IMR-90 (cell line): ENCODE measurements around the gene WDFY1. TPM values are rescaled to one million over a fixed set of nuclear protein-coding genes. Genes with fewer than 3 reads are reported as not detected.

ENCODE experiments used
- ATAC-seq: fragments of 200-7000 bp; cut with Tn5 transposase; 2 replicates; pipeline ENCODE4 v1.9.1; 2020; ENCODE audit warnings: low read depth, mild to moderate bottlenecking, moderate library complexity
- BruUV-seq: library from RNA; stranded (reverse); fragments of 400-500 nt; replicated peaks from 2 replicates; lab custom pipeline; 2021; lab: Mats Ljungman, UMichigan
- CTCF ChIA-PET: fragments of 300-600 bp; formaldehyde crosslinking; extraction: SDS; loops from one replicate; lab custom pipeline; 2021; ENCODE audit warnings: antibody characterized with exemption; lab: Yijun Ruan, JAX
- POLR2A ChIA-PET: fragments of 300-600 bp; sonication (Branson Sonifier 250); formaldehyde crosslinking; loops from one replicate; lab custom pipeline; 2022; ENCODE audit warnings: antibody characterized with exemption; ENCODE audit not compliant: unreplicated experiment; lab: Charles Lee
- DNase-seq: peaks from one replicate; pipeline ENCODE4 v3.0.0; 2013
- H2AFZ ChIP-seq: replicated peaks from 2 replicates; pipeline ENCODE3; 2013; ENCODE audit warnings: low read length, mild to moderate bottlenecking; ENCODE audit not compliant: poor library complexity
- H2AK5ac ChIP-seq: 2 replicates; pipeline ENCODE4 v1.6.1; 2013; ENCODE audit warnings: low read depth, low read length, inconsistent platforms
- H2AK9ac ChIP-seq: replicated peaks from 2 replicates; pipeline ENCODE3; 2013; ENCODE audit warnings: mild to moderate bottlenecking, low read depth, low read length, moderate library complexity; ENCODE audit not compliant: poor library complexity
- H2BK120ac ChIP-seq: 2 replicates; pipeline ENCODE4 v1.6.1; 2013; ENCODE audit warnings: low read depth, low read length, inconsistent platforms
- H2BK15ac ChIP-seq: 3 replicates; pipeline ENCODE4 v1.6.1; 2013; ENCODE audit warnings: low read depth, low read length, inconsistent platforms
- H2BK20ac ChIP-seq: 2 replicates; pipeline ENCODE4 v1.6.1; 2013; ENCODE audit warnings: low read depth, mild to moderate bottlenecking, inconsistent platforms, low read length, moderate library complexity
- H2BK5ac ChIP-seq: 2 replicates; pipeline ENCODE4 v1.6.1; 2013; ENCODE audit warnings: mild to moderate bottlenecking, low read depth, low read length, inconsistent platforms; ENCODE audit not compliant: poor library complexity, severe bottlenecking
- H3K14ac ChIP-seq: replicated peaks from 2 replicates; pipeline ENCODE4 v1.6.1; 2013; ENCODE audit warnings: low read depth, low read length, inconsistent platforms
- H3K18ac ChIP-seq: 2 replicates; pipeline ENCODE4 v1.6.1; 2013; ENCODE audit warnings: low read depth, low read length, control low read depth
- H3K23ac ChIP-seq: 2 replicates; pipeline ENCODE4 v1.6.1; 2013; ENCODE audit warnings: low read depth, low read length, inconsistent platforms
- H3K27ac ChIP-seq: 2 replicates; pipeline ENCODE4 v1.5.1; 2013; ENCODE audit warnings: mild to moderate bottlenecking, control low read depth, low read length; ENCODE audit not compliant: insufficient read depth
- H3K27me3 ChIP-seq: 2 replicates; pipeline ENCODE4 v1.6.1; 2013; ENCODE audit warnings: low read length; ENCODE audit not compliant: control insufficient read depth, insufficient read depth
- H3K36me3 ChIP-seq: 2 replicates; pipeline ENCODE4 v1.6.1; 2013; ENCODE audit warnings: low read length, mixed read lengths; ENCODE audit not compliant: control insufficient read depth, insufficient read depth
- H3K4ac ChIP-seq: 2 replicates; pipeline ENCODE4 v1.6.1; 2013; ENCODE audit warnings: low read depth, low read length, inconsistent platforms
- H3K4me1 ChIP-seq: 2 replicates; pipeline ENCODE4 v1.6.1; 2013; ENCODE audit warnings: low read length, mixed read lengths; ENCODE audit not compliant: control insufficient read depth, insufficient read depth
- H3K4me2 ChIP-seq: 2 replicates; pipeline ENCODE4 v1.6.1; 2013; ENCODE audit warnings: low read depth, mild to moderate bottlenecking, control low read depth, low read length, moderate library complexity
- H3K4me3 ChIP-seq: 2 replicates; pipeline ENCODE4 v1.5.1; 2013; ENCODE audit warnings: low read depth, mild to moderate bottlenecking, control low read depth, low read length, moderate library complexity; ENCODE audit not compliant: insufficient read depth
- H3K56ac ChIP-seq: 2 replicates; pipeline ENCODE4 v1.6.1; 2013; ENCODE audit warnings: low read length, inconsistent platforms; ENCODE audit not compliant: insufficient read depth; ENCODE audit errors: extremely low read depth
- H3K79me1 ChIP-seq, 2 experiments: 2 replicates each; pipeline ENCODE4 v1.6.1; 2013; ENCODE audit warnings: low read length in 2 of 2, inconsistent platforms in 1 of 2, low read depth in 1 of 2
- H3K9ac ChIP-seq: 2 replicates; pipeline ENCODE4 v1.6.1; 2013; ENCODE audit warnings: low read depth, low read length, control low read depth
- H3K9me1 ChIP-seq: 2 replicates; pipeline ENCODE4 v1.6.1; 2013; ENCODE audit warnings: low read length, inconsistent platforms; ENCODE audit not compliant: insufficient read depth
- H3K9me3 ChIP-seq: 2 replicates; pipeline ENCODE4 v1.6.1; 2013; ENCODE audit warnings: low read length; ENCODE audit not compliant: control insufficient read depth, insufficient read depth
- H4K20me1 ChIP-seq: 2 replicates; pipeline ENCODE4 v1.6.1; 2013; ENCODE audit warnings: low read length, inconsistent platforms; ENCODE audit not compliant: insufficient read depth
- H4K5ac ChIP-seq: 2 replicates; pipeline ENCODE4 v1.6.1; 2013; ENCODE audit warnings: mild to moderate bottlenecking, low read depth, low read length, control low read depth
- H4K8ac ChIP-seq, 2 experiments: 2 replicates each; pipeline ENCODE4 v1.6.1; 2013; ENCODE audit warnings: low read depth in 2 of 2, low read length in 2 of 2, control low read depth in 1 of 2, inconsistent platforms in 1 of 2
- H4K91ac ChIP-seq: 2 replicates; pipeline ENCODE4 v1.6.1; 2013; ENCODE audit warnings: low read depth, low read length, inconsistent platforms; ENCODE audit not compliant: insufficient read depth
- FOS ChIP-seq: fragments of 150-350 bp; IDR thresholded peaks from 2 replicates; pipeline ENCODE4 v1.6.1; 2016; ENCODE audit warnings: low read depth, low read length
- RCOR1 ChIP-seq: IDR thresholded peaks from 2 replicates; pipeline ENCODE4 v1.6.1; 2012; ENCODE audit warnings: mild to moderate bottlenecking, low read length, improper control_type of control experiment; ENCODE audit not compliant: insufficient replicate concordance
- WGBS, 2 experiments: methylation state at CpG; one replicate each; pipeline versions ENCODE4 v1.1.5 to v1.1.7; 2013; ENCODE audit warnings: missing lambda C conversion rate in 2 of 2; ENCODE audit not compliant: insufficient read length in 1 of 2; ENCODE audit errors: extremely low coverage in 2 of 2; 5-methylcytosine and 5-hydroxymethylcytosine counted together
- dilution Hi-C: fragments of 300-500 bp; cut with HindIII; formaldehyde crosslinking; loops from one replicate; pipeline ENCODE4 v1.14.3; 2018; ENCODE audit warnings: low sequenced_read_pairs; ENCODE audit not compliant: unreplicated experiment
- in situ Hi-C: fragments of 300-500 bp; cut with MboI; formaldehyde crosslinking; loops from 3 replicates; pipeline ENCODE4 v1.14.3; 2019; ENCODE audit warnings: low sequenced_read_pairs, inconsistent platforms, mixed read lengths
- intact Hi-C: fragments of 100-400 bp; cut with micrococcal nuclease; formaldehyde crosslinking; loops from 2 replicates; pipeline ENCODE4 v1.10.0; 2022
- polyA plus RNA-seq, 3 experiments: library from polyadenylated mRNA; depleted of rRNA; stranded (reverse); fragments of >200 nt; gene quantifications; 2 replicates each; pipeline ENCODE4 v1.2.3, GENCODE V29; 2012; ENCODE audit warnings: low replicate concordance in 1 of 3
- total RNA-seq: library from RNA; depleted of rRNA; stranded (reverse); fragments of >200 nt; gene quantifications from 2 replicates; pipeline ENCODE4 v1.2.3, GENCODE V29; 2012

WDFY1 gene
- total and polyA plus RNA-seq, 2 of the 4 experiments (the other 2 are of a cell fraction): 35.6 to 93.6 TPM

DNA sequence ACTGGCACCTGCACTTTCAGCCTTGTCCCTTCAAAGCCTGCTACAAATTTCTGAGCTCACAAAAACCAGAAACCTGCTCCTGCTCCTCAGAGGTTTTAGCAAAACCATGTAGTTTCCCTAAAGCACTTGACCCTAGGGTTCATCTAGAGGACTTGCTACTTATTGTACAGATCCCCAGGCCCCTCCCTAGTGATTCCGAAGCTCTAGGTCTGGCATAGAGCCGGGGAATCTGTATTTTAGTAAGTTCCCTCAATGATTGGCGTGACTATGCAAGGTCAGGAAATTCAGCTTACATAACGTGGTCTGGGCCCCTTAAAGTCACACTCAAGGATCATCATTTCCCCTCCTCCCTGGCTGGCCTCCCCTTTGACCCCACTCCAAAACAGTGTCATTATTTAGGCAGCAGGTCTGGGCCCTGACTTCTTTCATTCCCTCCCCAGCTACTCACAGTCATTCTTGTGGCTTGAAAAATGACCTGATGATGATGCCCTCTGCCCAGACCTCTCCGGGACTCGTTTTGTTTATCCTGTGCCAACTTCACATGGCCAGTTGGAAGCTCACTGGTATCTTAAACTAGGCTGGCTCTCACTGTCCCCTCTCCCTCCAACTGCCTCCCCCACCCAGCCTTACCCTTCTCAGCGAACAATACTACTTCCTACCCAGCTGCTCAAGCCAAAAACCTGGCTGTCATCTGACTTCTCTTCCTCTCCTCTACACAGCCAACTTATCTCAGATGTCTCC lies 36.0 kb downstream of the WDFY1 start:
- intact Hi-C loops: no loop called here
- H3K27ac ChIP-seq: no peak overlapping the region
- H2AK5ac ChIP-seq: no peak overlapping the region

More for the DNA sequence above, 36.0 kb downstream of the WDFY1 start:
- Histone ChIP-seq H3K4me1 (peaks cover 7% of the 10 kb centered on the region; the same call in 1 of the 2 replicates), H4K8ac (no peak overlapping the region), H3K9me3 (no peaks in the 10 kb centered on the region), H3K36me3 (peaks cover 17% of the 10 kb centered on the region), H3K23ac (no peak overlapping the region), H3K18ac (no peak overlapping the region), H4K91ac (no peak overlapping the region), H2AFZ (no peak overlapping the region), H3K9ac (no peak overlapping the region), H2BK15ac (no peak overlapping the region), H2BK120ac (no peak overlapping the region), H3K4me3 (no peak overlapping the region), H4K20me1 (peaks cover 18% of the 10 kb centered on the region), H3K79me1 (peaks cover 43 to 59% of the 10 kb centered on the region in 2 experiments), H3K4me2 (no peak overlapping the region), H2BK5ac (no peak overlapping the region), H4K5ac (no peak overlapping the region), H3K9me1 (peaks cover 8% of the 10 kb centered on the region; the same call in 1 of the 2 replicates), H3K4ac (no peak overlapping the region), H2BK20ac (no peak overlapping the region), H3K14ac (no peak overlapping the region), H3K56ac (no peak overlapping the region), H2AK9ac (no peak overlapping the region), H3K27me3 (no peaks in the 10 kb centered on the region)
- dilution Hi-C loops (no loop called here), in situ Hi-C loops (no loop called here)
- DNase-seq: no peak
- TF ChIP-seq RCOR1 (no peak), FOS (peak; percentile 21; the same call in 1 of the 2 replicates)
- ChIA-PET POLR2A (no interaction called here), CTCF (interaction anchor here (0.6 kb wide), 1 partner anchor 1216 kb away, joined by 4 read pairs; no protein-coding TSS in a partner anchor)
- no TSS peak for BruUV-seq
- ATAC-seq: peak; percentile 31; the same call in 1 of the 2 replicates
- 57% methylated on average over 1 of the region's 7 CpGs; no CpG with 5 or more reads in 1 of the 2 experiments for WGBS, 2 experiments
